Mammary epithelial cell (primary cell): ENCODE measurements around the gene UACA.

Source experiments
- CTCF ChIP-seq, 2 donors: IDR thresholded peaks in 1 of 2; conservative IDR thresholded peaks in 1 of 2; 2 replicates each; pipeline ENCODE4 v1.5.1; 2011 to 2012; ENCODE audit warnings: inconsistent platforms in 2 of 2, low read length in 2 of 2, mild to moderate bottlenecking in 2 of 2, control low read depth in 1 of 2, low read depth in 1 of 2; ENCODE audit not compliant: insufficient read depth in 1 of 2; ENCODE audit errors: extremely low read depth in 1 of 2
- EZH2 ChIP-seq: IDR thresholded peaks from 2 replicates; pipeline ENCODE4 v1.6.1; 2012; ENCODE audit warnings: low read length, inconsistent platforms, borderline replicate concordance

GRCh38 chr15:70789213-70789612 lies 25.9 kb upstream of the UACA start:
- TF ChIP-seq CTCF (conservative IDR thresholded peaks at IDR 0.05 in 1 of 2, IDR thresholded peaks at IDR 0.05 in 1 of 2; ENCODE audit: extremely low read depth in 1 of 2, insufficient read depth in 1 of 2, low read depth in 1 of 2, low read length in 2 of 2) (no peak), EZH2 (no peak)
